ENCODE results near the gene PSMB3. TPM values are rescaled to one million over a fixed set of nuclear protein-coding genes. Genes with fewer than 3 reads are reported as not detected.

Gene PSMB3
- 239 and 280 TPM in 2 replicates for total RNA-seq (2014; rRNA removed; shearing (Covaris generic))

GRCh38 chr17:38752308-38753070 is at the start of gene PSMB3:
Gene PSMB3, plus strand, starts transcription at chr17:38752741. Its CDS starts 86 bp downstream, at chr17:38752827.
- peak; percentile 98 to 99 for DNase-seq
- Histone ChIP-seq H3K27me3 (no peaks in the 10 kb centered on the region), H3K27ac (peak within 1 kb of the TSS; percentile 83), H3K4me3 (peak within 1 kb of the TSS; percentile 72), H3K4me1 (peaks cover 12% of the 10 kb centered on the region), H3K9me3 (replicated peaks) (no peaks in the 10 kb centered on the region), H3K36me3 (peaks cover 13% of the 10 kb centered on the region)

- no peak for DNase-seq
- Histone ChIP-seq H3K4me1 (peaks cover 3% of the 10 kb centered on the region), H3K27ac (peak overlapping the region; percentile 37; the same call in 1 of the 2 replicates)
These were observed 49.4 kb upstream of the PSMB3 start for GRCh38 chr17:38702916-38703741.

GRCh38 chr17:38703742-38704605 is 48.6 kb upstream of the PSMB3 start:
- Histone ChIP-seq H3K4me1 (peaks cover 3% of the 10 kb centered on the region), H3K27ac (peak overlapping the region; percentile 68), H3K4me3 (peak overlapping the region; percentile 82), H3K9me3 (replicated peaks) (no peaks in the 10 kb centered on the region), H3K36me3 (no peaks in the 10 kb centered on the region), H3K27me3 (no peaks in the 10 kb centered on the region)
- peak; percentile 89 to 91 for DNase-seq

More at GRCh38 chr17:38702916-38703741, 49.4 kb upstream of the PSMB3 start:
- no peaks in the 10 kb centered on the region for H3K27me3 ChIP-seq
- peak overlapping the region; percentile 82 for H3K4me3 ChIP-seq
- no peaks in the 10 kb centered on the region for H3K36me3 ChIP-seq
- no peaks in the 10 kb centered on the region for H3K9me3 ChIP-seq (replicated peaks)

GRCh38 chr17:38704606-38705522 is 47.7 kb upstream of the PSMB3 start, which contains the start of gene MLLT6:
Gene MLLT6, plus strand, starts transcription at chr17:38705273. Its CDS starts 360 bp downstream, at chr17:38705633.
- H3K4me3 ChIP-seq = peak within 1 kb of the TSS; percentile 82
- H3K9me3 ChIP-seq (replicated peaks) = no peaks in the 10 kb centered on the region
- H3K27ac ChIP-seq = peak within 1 kb of the TSS; percentile 68
- peak; percentile 72 to 77 for DNase-seq
- H3K36me3 ChIP-seq = no peaks in the 10 kb centered on the region
- H3K27me3 ChIP-seq = no peaks in the 10 kb centered on the region
- peaks cover 12% of the 10 kb centered on the region for H3K4me1 ChIP-seq

GRCh38 chr17:38705523-38705802 is 47.1 kb upstream of the PSMB3 start:
- no peak overlapping the region for H3K27ac ChIP-seq
- no peaks in the 10 kb centered on the region for H3K9me3 ChIP-seq (replicated peaks)
- peaks cover 18% of the 10 kb centered on the region for H3K4me1 ChIP-seq
- no peaks in the 10 kb centered on the region for H3K36me3 ChIP-seq
- DNase-seq = peak in 1 of 2 experiments; percentile 25
- H3K27me3 ChIP-seq = no peaks in the 10 kb centered on the region
- peak overlapping the region; percentile 82 for H3K4me3 ChIP-seq

GRCh38 chr17:38705803-38706504 is 46.6 kb upstream of the PSMB3 start:
- Histone ChIP-seq H3K9me3 (replicated peaks) (no peaks in the 10 kb centered on the region), H3K36me3 (no peaks in the 10 kb centered on the region), H3K27ac (no peak overlapping the region), H3K27me3 (no peaks in the 10 kb centered on the region), H3K4me3 (peak overlapping the region; percentile 82), H3K4me1 (peaks cover 23% of the 10 kb centered on the region)
- DNase-seq = peak; percentile 66 to 75

- Histone ChIP-seq H3K36me3 (no peaks in the 10 kb centered on the region), H3K4me1 (peaks cover 25% of the 10 kb centered on the region), H3K9me3 (replicated peaks) (no peaks in the 10 kb centered on the region), H3K27ac (no peak overlapping the region), H3K4me3 (peak overlapping the region; percentile 82), H3K27me3 (no peaks in the 10 kb centered on the region)
- no peak for DNase-seq
These were observed 45.9 kb upstream of the PSMB3 start for GRCh38 chr17:38706505-38707216.

- H3K4me1 ChIP-seq = peaks cover 25% of the 10 kb centered on the region
These were observed 44.7 kb upstream of the PSMB3 start for GRCh38 chr17:38707678-38708351.

GRCh38 chr17:38709104-38709820 is 43.3 kb upstream of the PSMB3 start:
- H3K4me1 ChIP-seq = peaks cover 22% of the 10 kb centered on the region
- peaks cover 9% of the 10 kb centered on the region; the same call in 1 of the 2 replicates for H3K36me3 ChIP-seq
- no peak overlapping the region for H3K4me3 ChIP-seq
- DNase-seq = no peak
- no peaks in the 10 kb centered on the region for H3K9me3 ChIP-seq (replicated peaks)
- no peaks in the 10 kb centered on the region for H3K27me3 ChIP-seq
- H3K27ac ChIP-seq = no peak overlapping the region

More at GRCh38 chr17:38707678-38708351, 44.7 kb upstream of the PSMB3 start:
- no peak overlapping the region for H3K27ac ChIP-seq
- DNase-seq = no peak
- no peaks in the 10 kb centered on the region for H3K36me3 ChIP-seq
- H3K4me3 ChIP-seq = no peak overlapping the region
- no peaks in the 10 kb centered on the region for H3K27me3 ChIP-seq
- H3K9me3 ChIP-seq (replicated peaks) = no peaks in the 10 kb centered on the region

GRCh38 chr17:38709864-38710603 is 42.5 kb upstream of the PSMB3 start:
- H3K27ac ChIP-seq = peak overlapping the region; percentile 31
- H3K27me3 ChIP-seq = no peaks in the 10 kb centered on the region
- peak; percentile 88 to 93 for DNase-seq
- H3K4me1 ChIP-seq = peaks cover 22% of the 10 kb centered on the region
- H3K9me3 ChIP-seq (replicated peaks) = no peaks in the 10 kb centered on the region
- H3K4me3 ChIP-seq = no peak overlapping the region
- H3K36me3 ChIP-seq = peaks cover 9% of the 10 kb centered on the region; the same call in 1 of the 2 replicates

- no peaks in the 10 kb centered on the region for H3K27me3 ChIP-seq
- peaks cover 22% of the 10 kb centered on the region for H3K4me1 ChIP-seq
- H3K36me3 ChIP-seq = peaks cover 11% of the 10 kb centered on the region; the same call in 1 of the 2 replicates
- no peak for DNase-seq
- H3K27ac ChIP-seq = peak overlapping the region; percentile 31
- H3K9me3 ChIP-seq (replicated peaks) = no peaks in the 10 kb centered on the region
- H3K4me3 ChIP-seq = no peak overlapping the region
These were observed 42.0 kb upstream of the PSMB3 start for GRCh38 chr17:38710604-38710962.

Measured in SJCRH30 (cell line).